Measurements from ENCODE around the gene EHBP1L1.

GRCh38 chr11:65623177-65623576, 47.3 kb downstream of the EHBP1L1 start:
- TF ChIP-seq, protein P1, sequence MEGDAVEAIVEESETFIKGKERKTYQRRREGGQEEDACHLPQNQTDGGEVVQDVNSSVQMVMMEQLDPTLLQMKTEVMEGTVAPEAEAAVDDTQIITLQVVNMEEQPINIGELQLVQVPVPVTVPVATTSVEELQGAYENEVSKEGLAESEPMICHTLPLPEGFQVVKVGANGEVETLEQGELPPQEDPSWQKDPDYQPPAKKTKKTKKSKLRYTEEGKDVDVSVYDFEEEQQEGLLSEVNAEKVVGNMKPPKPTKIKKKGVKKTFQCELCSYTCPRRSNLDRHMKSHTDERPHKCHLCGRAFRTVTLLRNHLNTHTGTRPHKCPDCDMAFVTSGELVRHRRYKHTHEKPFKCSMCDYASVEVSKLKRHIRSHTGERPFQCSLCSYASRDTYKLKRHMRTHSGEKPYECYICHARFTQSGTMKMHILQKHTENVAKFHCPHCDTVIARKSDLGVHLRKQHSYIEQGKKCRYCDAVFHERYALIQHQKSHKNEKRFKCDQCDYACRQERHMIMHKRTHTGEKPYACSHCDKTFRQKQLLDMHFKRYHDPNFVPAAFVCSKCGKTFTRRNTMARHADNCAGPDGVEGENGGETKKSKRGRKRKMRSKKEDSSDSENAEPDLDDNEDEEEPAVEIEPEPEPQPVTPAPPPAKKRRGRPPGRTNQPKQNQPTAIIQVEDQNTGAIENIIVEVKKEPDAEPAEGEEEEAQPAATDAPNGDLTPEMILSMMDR (optimal IDR thresholded peaks at IDR 0.05 in 1 of 3, IDR thresholded peaks at IDR 0.05 in 1 of 3, conservative IDR thresholded peaks at IDR 0.05 in 1 of 3; ENCODE audit: extremely low read depth in 1 of 3, insufficient read depth in 2 of 3, low read length in 3 of 3), result no peak
- no peak for TF ChIP-seq EZH2 (IDR thresholded peaks at IDR 0.05; ENCODE audit: low read length)
